PC-3 (cell line): ENCODE results near the gene LRRFIP1.

ENCODE experiments used
- EZH2 ChIP-seq: fragments of 300-600 bp; sonication (generic); IDR thresholded peaks from one replicate; pipeline ENCODE4 v1.6.1; 2017; ENCODE audit warnings: antibody characterized with exemption, mild to moderate bottlenecking, low read length; ENCODE audit not compliant: unreplicated experiment
- EZH2phosphoT487 ChIP-seq: fragments of 300-600 bp; sonication (generic); IDR thresholded peaks from 2 replicates; pipeline ENCODE4 v1.6.1; 2018; ENCODE audit warnings: mild to moderate bottlenecking, antibody characterized with exemption, low read length, borderline replicate concordance
- TF ChIP-seq, protein P1 (sequence below): fragments of 300-600 bp; sonication (generic); conservative IDR thresholded peaks from 2 replicates; pipeline ENCODE4 v1.5.1; 2017; ENCODE audit warnings: antibody characterized with exemption, low read depth, mild to moderate bottlenecking, low read length

DNA sequence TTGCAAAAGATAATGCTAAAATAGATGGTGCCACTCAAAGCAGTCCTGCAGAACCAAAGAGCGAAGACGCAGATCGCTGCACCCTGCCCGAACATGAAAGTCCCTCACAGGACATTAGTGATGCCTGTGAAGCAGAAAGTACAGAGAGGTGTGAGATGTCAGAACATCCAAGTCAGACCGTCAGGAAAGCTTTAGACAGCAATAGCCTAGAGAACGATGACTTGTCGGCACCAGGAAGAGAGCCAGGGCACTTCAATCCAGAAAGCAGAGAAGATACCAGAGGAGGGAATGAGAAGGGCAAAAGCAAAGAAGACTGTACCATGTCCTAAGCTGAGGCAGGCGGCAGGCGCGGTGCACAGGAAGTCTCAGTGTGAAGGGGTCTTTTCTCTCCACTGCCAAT, 136.4 kb downstream of the LRRFIP1 start:
- TF ChIP-seq, protein P1, sequence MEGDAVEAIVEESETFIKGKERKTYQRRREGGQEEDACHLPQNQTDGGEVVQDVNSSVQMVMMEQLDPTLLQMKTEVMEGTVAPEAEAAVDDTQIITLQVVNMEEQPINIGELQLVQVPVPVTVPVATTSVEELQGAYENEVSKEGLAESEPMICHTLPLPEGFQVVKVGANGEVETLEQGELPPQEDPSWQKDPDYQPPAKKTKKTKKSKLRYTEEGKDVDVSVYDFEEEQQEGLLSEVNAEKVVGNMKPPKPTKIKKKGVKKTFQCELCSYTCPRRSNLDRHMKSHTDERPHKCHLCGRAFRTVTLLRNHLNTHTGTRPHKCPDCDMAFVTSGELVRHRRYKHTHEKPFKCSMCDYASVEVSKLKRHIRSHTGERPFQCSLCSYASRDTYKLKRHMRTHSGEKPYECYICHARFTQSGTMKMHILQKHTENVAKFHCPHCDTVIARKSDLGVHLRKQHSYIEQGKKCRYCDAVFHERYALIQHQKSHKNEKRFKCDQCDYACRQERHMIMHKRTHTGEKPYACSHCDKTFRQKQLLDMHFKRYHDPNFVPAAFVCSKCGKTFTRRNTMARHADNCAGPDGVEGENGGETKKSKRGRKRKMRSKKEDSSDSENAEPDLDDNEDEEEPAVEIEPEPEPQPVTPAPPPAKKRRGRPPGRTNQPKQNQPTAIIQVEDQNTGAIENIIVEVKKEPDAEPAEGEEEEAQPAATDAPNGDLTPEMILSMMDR = no peak
- TF ChIP-seq EZH2 = no peak
- no peak for TF ChIP-seq EZH2phosphoT487
